Astrocyte of the spinal cord (primary cell): ENCODE data around the gene MRPL47.
A peak's percentile ranks its signal among the peaks of the same experiment; 100 is the strongest.

Source experiments
- DNase-seq: peaks from one replicate; pipeline ENCODE4 v3.0.0; 2011; ENCODE audit warnings: low read depth, low spot score
- H3K4me3 ChIP-seq: 2 replicates; pipeline ENCODE4 v1.5.1; 2011; ENCODE audit warnings: low read depth, mild to moderate bottlenecking, low read length, moderate library complexity
- CTCF ChIP-seq: IDR thresholded peaks from 2 replicates; pipeline ENCODE4 v1.5.1; 2012; ENCODE audit warnings: low read depth, mild to moderate bottlenecking, low read length, inconsistent platforms
- in situ Hi-C: cut with HindIII; loops from 2 replicates; pipeline ENCODE4 v1.10.0; 2017; ENCODE audit warnings: low sequenced_read_pairs

MRPL47 gene

GRCh38 chr3:179613807-179614206, 9.4 kb upstream of the MRPL47 start:
- H3K4me3 ChIP-seq = no peak overlapping the region
- DNase-seq = peak; percentile 37
- in situ Hi-C loops = no loop called here
- TF ChIP-seq CTCF = no peak

GRCh38 chr3:179610066-179610465, 5.6 kb upstream of the MRPL47 start:
- DNase-seq = no peak
- no peak overlapping the region for H3K4me3 ChIP-seq
- in situ Hi-C loops = no loop called here
- no peak for TF ChIP-seq CTCF

- in situ Hi-C loops = no loop called here
- TF ChIP-seq CTCF = no peak
- no peak for DNase-seq
- H3K4me3 ChIP-seq = no peak overlapping the region
Observed at GRCh38 chr3:179608931-179609720, 4.7 kb upstream of the MRPL47 start.

GRCh38 chr3:179606534-179607085, 2.2 kb upstream of the MRPL47 start:
- in situ Hi-C loops = no loop called here
- no peak overlapping the region for H3K4me3 ChIP-seq
- TF ChIP-seq CTCF = no peak
- DNase-seq = no peak

GRCh38 chr3:179603831-179604230, 607 bp downstream of the MRPL47 start:
- TF ChIP-seq CTCF = no peak
- H3K4me3 ChIP-seq = peak overlapping the region; percentile 99
- in situ Hi-C loops = no loop called here
- DNase-seq = no peak

- no peak for TF ChIP-seq CTCF
- H3K4me3 ChIP-seq = peak overlapping the region; percentile 99
- in situ Hi-C loops = no loop called here
- no peak for DNase-seq
Observed at GRCh38 chr3:179603321-179603720, 1.1 kb downstream of the MRPL47 start.
